Measurements from ENCODE around the gene ALDH7A1. TPM values are rescaled to one million over a fixed set of nuclear protein-coding genes. Genes with fewer than 3 reads are reported as not detected.

Gene ALDH7A1
- total RNA-seq, 1 donor from 2014 or later = 30.5 TPM

GRCh38 chr5:126508962-126509279, 86.1 kb downstream of the ALDH7A1 start:
- Histone ChIP-seq H3K27ac (replicated peaks) (peak overlapping the region; percentile 82), H3K4me3 (no peak overlapping the region), H3K36me3 (no peaks in the 10 kb centered on the region), H3K27me3 (ENCODE audit: low read depth) (no peaks in the 10 kb centered on the region), H3K9me3 (replicated peaks) (no peaks in the 10 kb centered on the region), H3K4me1 (peaks cover 51% of the 10 kb centered on the region)
- no peak for DNase-seq
- intact Hi-C loops (cut with micrococcal nuclease) = no loop called here
- no peak for TF ChIP-seq CTCF (IDR thresholded peaks at IDR 0.05; ENCODE audit: borderline replicate concordance)

GRCh38 chr5:126508251-126508961, 86.6 kb downstream of the ALDH7A1 start:
- Histone ChIP-seq H3K9me3 (replicated peaks) (no peaks in the 10 kb centered on the region), H3K4me1 (peaks cover 57% of the 10 kb centered on the region), H3K27me3 (ENCODE audit: low read depth) (no peaks in the 10 kb centered on the region), H3K4me3 (no peak overlapping the region), H3K36me3 (no peaks in the 10 kb centered on the region), H3K27ac (replicated peaks) (peak overlapping the region; percentile 82)
- no peak for DNase-seq
- intact Hi-C loops (cut with micrococcal nuclease) = no loop called here
- TF ChIP-seq CTCF (IDR thresholded peaks at IDR 0.05; ENCODE audit: borderline replicate concordance) = no peak

DNA sequence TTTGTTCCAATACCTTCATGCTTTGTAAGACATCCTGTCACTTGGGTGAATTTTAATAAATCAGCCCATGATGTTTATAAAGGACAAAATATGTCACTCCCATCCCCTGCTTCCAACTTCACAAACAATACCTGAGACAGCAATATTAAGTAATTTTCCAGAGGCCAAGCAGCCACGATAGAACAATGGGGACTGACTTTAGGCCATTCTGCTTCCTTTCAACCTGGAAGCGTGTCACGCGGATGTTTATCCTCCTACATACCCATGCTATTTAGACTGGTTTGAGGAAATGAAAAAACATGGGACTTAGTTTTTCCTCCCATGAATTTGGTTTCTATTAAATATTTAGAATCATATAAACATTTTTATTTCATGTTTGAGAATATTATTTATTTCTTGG, 88.9 kb downstream of the ALDH7A1 start:
- no peak overlapping the region for H3K4me3 ChIP-seq
- no peak for DNase-seq
- intact Hi-C loops (cut with micrococcal nuclease) = no loop called here
- H3K27me3 ChIP-seq (ENCODE audit: low read depth) = no peaks in the 10 kb centered on the region
- peak overlapping the region; percentile 82 for H3K27ac ChIP-seq (replicated peaks)
- H3K9me3 ChIP-seq (replicated peaks) = no peaks in the 10 kb centered on the region
- peaks cover 66% of the 10 kb centered on the region for H3K4me1 ChIP-seq
- TF ChIP-seq CTCF (IDR thresholded peaks at IDR 0.05; ENCODE audit: borderline replicate concordance) = no peak
- no peaks in the 10 kb centered on the region for H3K36me3 ChIP-seq

DNA sequence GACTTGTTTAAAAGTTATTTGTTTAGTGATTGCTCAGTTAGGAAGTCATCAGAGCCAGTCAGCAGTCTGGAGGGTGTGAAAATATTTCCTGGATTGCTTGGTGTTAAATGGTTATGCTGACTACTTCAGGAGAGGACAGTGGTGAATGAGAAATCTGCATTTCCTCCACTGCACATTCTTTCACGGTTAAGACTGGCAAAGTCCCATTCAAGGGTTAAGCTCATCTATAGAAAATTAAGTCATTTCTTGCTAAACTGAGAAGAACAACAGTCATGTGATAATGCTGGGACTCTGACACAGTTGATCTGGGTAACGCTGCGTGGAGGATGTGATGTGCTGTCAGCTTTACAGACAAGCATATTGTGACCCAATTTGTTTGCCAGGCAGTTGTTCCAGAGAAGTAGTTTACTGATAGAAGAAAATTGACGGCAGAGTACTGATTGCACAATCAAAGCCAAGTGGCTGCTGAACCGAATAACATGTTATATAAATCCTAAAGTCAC, 91.4 kb downstream of the ALDH7A1 start:
- H3K4me3 ChIP-seq = peak overlapping the region; percentile 21
- TF ChIP-seq CTCF (IDR thresholded peaks at IDR 0.05; ENCODE audit: borderline replicate concordance) = no peak
- DNase-seq = no peak
- no peaks in the 10 kb centered on the region for H3K36me3 ChIP-seq
- H3K9me3 ChIP-seq (replicated peaks) = no peaks in the 10 kb centered on the region
- H3K4me1 ChIP-seq = peaks cover 47% of the 10 kb centered on the region
- H3K27me3 ChIP-seq (ENCODE audit: low read depth) = no peaks in the 10 kb centered on the region
- H3K27ac ChIP-seq (replicated peaks) = peak overlapping the region; percentile 75
- intact Hi-C loops (cut with micrococcal nuclease) = no loop called here

DNA sequence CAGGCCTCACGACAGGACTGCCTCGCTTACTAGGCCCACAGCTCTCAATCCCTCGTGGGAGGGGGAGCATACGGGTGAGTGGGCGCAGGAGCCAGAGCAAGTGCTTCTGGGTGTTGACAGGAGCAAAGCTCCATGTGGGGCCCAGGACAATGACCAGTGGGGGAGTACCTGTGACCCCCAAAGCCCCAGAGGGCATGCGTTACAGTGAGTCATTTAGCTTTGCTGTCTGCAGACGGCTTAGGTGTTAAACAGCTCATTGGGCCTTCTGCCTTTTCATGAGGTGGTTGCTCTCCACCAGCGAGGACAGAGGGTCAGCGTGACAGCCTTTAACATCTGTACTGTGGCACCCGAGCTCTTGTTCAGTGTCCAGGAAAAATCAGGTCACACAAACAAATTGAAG, 93.6 kb downstream of the ALDH7A1 start:
- intact Hi-C loops (cut with micrococcal nuclease) = no loop called here
- TF ChIP-seq CTCF (IDR thresholded peaks at IDR 0.05; ENCODE audit: borderline replicate concordance) = no peak
- Histone ChIP-seq H3K27me3 (ENCODE audit: low read depth) (no peaks in the 10 kb centered on the region), H3K9me3 (replicated peaks) (no peaks in the 10 kb centered on the region), H3K27ac (replicated peaks) (no peak overlapping the region), H3K36me3 (peaks cover 1% of the 10 kb centered on the region), H3K4me3 (no peak overlapping the region), H3K4me1 (peaks cover 32% of the 10 kb centered on the region)
- no peak for DNase-seq

Data from left ventricle myocardium inferior (tissue), 1 donor.